Measurements from ENCODE around the gene SLC15A3.
A peak's percentile ranks its signal among the peaks of the same experiment; 100 is the strongest.
"Not testable (repeated sequence)": the region's sequence is repeated elsewhere in the genome, so short reads cannot be mapped to it uniquely, and the experiment has no call there.

Gene SLC15A3

DNA sequence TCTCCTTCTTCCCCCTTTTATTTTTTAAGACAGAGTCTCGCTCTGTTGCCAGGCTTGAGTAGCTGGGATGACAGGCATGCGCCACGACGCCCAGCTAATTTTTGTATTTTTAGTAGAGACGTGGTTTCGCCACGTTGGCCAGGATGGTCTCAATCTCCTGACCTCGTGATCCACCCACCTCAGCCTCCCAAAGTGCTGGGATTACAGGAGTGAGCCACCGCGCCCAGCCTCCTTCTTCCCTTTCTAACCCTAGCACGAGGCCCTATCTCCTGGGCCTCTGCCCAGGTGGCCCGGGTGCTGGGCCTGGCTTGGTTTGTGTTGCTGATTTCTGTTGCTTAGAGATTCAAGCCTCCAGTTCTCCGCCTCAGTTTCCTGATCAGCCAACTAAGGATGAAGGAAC is 22.3 kb upstream of the SLC15A3 start:
- DNase-seq = not testable (repeated sequence)

DNA sequence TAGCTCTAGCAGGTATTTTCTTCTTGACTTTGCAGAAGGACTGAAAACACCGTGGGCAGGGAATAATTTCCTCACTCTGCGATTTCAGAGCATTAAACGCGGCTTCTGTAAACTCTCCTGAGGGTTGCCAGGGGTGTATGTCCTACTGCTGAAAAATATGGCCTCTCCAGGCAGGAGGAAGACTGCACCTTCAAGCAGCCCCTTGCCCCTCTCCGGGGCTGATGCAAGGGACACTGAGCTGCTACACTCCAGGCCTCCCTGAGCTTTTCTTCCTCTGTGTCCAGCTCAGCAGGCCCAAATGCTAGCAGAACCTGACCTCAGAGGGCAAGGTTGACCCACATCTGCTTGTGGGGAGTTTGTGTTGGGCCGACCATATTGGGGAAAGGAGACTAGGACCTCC is 21.7 kb upstream of the SLC15A3 start:
- no peak for DNase-seq

DNA sequence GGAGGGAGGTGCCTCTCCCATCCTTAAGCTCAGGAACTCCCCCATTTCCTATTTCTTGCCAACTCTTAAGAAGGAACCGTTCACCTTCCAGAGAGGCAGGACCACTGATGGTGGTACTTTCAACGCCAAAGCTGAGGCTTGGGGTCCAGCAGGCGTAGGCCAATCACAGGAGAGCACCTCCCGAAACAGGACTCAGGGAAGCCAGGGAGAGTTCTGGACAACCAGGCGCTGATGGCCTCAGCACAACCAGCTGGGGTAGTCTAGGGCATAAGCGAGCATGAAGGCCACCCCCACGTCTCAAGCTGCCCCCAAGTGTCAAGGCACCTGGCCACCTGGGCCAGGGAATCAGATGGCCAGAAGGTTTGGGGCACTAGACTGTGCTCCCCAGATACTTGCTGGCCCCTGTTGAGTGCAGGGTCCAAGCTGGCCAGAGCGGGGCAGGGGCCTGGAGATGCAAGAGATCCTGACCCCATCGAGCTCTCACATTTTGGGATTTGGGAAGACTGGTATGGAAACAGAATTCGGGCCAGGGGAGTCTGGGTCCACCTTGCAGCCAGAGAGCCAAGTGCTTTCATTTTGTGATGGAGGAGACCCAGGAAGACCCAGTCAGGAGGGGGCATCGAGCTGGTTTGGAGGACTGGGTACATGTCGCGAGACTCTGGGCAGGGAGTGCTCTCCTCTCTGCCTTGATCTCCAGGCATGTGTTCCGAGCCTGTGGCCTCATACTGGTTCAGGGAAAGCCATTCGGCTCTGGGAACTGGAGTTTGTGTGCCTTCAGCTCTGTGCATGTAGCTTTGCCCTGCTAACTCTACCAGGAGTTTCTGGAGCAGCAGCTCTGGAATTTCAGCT is 20.4 kb upstream of the SLC15A3 start:
- DNase-seq = no peak

DNA sequence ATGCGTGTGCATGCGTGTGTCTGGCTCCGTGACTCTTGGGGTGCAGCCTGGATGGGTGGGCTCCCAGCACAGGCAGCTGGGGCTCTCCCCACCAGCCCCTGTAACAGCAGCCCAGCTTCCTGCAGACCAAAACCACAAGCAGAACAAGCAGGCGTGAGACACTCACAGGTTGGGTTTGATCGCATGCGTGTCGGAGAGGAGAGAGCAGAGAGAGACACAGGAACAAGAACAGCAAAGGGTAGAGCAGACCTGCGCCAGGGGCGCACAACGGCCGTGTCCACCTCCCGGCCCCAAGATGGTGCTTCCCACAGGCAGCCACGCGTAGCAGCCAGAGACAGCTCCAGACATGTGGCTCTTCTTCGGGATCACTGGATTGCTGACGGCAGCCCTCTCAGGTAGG is 19.5 kb upstream of the SLC15A3 start, which contains the start of gene CD6:
Gene CD6 (plus strand): TSS at position 161 of the 400 bp plus-strand sequence. CDS start 186 bp downstream, at position 347.
- DNase-seq = no peak

DNA sequence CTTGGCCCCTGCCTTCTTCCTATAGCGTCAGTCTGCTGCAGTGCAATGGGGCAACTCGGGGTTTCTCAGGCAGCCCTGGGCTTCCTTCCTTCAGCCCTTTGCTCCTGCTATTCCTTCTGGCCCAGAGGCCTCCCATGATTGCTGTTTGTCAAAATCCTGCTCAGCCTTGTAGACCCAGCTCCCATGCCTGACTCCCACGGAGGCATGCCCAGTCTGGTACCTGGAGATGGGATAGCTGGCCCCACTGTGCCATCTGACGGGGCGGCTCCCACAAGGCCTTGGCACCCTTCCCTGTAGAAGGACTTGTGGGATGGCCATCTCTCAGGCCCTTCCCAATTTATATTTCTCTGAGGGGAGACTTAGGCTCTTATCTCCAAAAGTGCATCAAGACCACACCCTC is 18.9 kb upstream of the SLC15A3 start:
- no peak for DNase-seq

DNA sequence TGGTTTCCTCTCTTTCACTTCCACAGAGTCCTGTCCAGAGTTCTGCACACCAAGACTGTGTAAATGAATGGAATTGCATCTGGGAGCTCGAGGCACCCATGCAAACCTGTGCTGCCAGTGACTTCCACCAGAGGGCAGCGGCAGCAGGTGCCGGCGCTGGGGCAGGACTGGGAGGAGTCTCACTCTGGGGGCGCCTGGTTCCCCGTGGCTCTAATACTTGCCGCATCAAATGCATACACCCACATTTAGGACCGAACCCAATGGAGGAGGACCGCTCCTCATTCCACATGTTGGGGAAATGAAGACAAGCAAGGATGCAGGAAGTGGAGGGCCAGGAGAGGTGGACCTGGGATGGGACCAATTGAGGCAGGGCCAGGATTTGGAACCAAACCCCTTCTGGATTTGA is 18.4 kb upstream of the SLC15A3 start:
- DNase-seq = peak; percentile 22

DNA sequence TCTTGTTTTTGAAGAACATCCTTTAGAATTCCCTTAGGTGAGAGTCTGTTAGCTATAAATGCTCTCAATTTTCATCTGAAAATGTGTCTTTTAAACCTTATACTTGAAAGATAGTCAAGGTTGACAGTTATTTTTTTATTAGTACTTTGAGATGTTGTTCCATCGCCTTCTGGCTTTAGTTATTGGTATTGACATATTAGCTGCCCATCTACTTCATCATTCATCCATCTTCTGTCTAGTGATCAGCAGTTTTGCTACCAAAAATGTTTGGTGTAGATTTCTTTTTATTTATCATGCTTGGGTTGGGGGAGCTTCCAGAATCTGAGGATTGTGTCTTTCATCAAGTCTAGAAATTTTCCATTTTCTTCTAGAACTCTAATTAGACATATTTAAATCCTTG is 16.2 kb upstream of the SLC15A3 start:
- DNase-seq = no peak

DNA sequence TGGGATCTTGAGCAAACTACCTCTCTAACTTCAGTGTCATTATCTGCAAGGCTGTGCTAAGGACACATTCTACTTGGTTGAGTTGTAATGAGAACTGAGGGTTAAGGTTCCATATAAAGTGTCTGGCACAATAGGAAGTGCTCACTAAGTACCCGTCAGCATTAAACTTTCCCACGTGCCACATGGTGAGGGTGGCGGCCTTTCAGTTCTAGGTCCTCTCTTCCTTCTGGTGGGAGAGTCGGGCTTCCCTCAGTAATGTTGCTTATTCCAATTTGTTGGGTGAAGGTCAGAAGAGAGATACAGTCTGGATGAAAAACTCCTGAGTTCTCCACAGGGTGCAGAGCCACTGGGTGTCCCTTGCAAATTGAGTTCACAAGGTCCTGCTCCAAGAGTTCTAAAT is 14.9 kb upstream of the SLC15A3 start:
- no peak for DNase-seq

DNA sequence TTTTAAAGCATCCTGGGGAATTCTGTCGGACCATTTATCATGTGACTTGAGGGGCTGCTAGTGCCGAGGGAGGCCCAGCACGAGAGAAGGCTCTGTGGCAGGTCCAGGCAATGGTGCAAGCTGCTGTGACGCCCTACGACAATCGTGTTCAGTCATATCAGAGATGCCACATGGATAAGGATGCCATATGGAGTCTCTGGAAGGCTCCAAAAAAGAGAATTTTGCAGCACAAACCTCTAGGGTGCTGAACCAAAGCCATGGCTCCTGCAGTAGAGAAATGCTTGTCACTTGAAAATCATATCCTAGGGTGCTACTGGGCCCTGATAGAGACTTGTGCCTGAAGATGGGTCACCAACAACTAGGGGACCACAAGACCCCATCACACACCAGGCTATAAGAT is 12.8 kb upstream of the SLC15A3 start:
- no peak for DNase-seq

DNA sequence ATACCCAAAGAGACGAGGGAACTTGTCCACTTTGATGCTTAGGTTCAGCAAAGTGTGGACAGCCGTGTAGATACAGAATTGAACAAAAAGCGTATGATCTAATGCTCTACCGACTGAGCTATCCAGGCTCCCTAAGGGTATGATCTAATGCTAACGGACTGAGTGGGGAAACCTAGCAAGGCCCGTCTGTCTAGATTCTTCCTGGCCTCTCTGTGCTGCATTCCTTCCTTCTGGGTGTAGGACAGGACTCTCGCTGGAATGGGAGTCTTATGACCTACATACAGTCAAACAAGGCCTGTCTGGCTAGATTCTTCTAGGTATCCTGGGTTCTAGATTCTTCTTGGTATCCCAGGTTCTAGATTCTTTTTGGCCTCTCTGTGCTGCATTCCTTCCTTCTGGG is 8.4 kb upstream of the SLC15A3 start:
- DNase-seq = no peak

DNA sequence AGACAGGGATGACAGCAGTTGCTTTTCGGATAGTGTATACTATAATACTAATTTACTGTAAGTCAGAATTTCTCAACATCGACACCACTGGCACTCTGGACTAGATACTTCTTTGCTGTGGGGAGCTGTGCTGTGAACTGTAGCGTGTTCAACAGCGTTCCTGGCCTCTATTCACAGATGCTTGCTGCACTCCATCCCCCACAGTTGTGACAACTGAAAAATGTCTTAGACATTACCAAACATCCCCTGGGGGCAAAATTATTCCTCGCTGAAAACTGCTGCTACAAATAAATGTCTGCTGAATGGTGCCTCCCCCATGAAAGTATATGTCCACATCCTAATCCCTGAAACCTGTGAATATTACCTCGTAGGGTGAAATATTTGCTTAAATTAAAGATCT is 7.5 kb upstream of the SLC15A3 start:
- no peak for DNase-seq

DNA sequence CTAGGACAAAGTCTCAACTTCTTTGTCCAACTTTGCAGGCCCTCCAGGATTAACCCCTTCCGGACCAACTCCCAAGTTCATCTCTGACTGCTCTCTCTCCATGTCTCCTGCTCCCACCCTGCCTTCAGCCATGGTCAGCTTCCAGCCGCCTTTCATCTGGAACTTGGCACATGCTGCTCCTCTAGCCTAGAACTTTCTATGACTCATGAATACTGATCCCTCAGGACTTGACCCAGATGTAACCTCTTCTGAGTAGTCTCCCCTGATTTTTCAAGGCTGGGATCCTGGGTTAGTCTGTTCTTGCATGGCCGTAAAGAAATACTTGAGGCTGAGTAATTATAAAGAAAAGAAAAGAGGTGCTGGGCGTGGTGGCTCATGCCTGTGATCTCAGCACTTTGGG is 5.2 kb upstream of the SLC15A3 start:
- no peak for DNase-seq

DNA sequence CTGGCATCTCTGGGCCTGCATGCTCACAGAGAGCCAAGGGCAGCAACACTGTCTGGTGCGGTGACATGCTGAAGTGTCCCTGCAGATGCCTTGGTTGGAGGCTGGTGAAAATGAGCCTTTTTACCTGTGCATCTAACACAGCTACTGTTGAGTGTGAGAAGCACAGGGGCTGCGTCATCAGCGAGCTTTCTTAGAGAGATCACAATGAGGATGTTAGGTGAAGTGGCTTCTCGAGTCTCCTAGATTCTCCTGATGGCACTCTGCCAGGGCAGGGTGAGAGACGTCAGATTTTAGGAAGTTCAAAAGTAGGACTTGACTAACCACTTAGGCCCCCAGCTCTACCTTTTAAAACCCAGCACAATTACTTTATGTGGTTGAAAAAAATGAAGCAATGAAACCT is 3.6 kb upstream of the SLC15A3 start:
- DNase-seq = no peak

DNA sequence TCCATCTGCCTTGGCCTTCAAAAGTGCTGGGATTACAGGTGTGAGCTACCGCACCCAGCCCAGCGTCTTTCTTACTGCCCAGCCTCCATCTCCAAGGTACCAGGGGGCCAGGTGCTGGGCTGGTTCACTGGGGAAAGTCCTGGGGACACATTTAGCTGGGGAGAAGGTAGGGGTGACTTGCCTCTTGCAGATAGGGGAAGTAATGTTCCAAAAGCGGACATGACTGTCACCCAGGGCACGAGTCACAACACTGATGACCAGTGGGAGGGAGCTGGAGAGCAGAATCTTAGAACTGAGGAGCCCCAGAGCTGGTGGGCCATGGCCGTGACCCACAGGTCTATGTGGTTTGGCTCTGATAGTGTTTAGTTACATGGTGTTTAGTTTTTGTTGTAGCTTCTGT is 2.4 kb upstream of the SLC15A3 start:
- DNase-seq = no peak

DNA sequence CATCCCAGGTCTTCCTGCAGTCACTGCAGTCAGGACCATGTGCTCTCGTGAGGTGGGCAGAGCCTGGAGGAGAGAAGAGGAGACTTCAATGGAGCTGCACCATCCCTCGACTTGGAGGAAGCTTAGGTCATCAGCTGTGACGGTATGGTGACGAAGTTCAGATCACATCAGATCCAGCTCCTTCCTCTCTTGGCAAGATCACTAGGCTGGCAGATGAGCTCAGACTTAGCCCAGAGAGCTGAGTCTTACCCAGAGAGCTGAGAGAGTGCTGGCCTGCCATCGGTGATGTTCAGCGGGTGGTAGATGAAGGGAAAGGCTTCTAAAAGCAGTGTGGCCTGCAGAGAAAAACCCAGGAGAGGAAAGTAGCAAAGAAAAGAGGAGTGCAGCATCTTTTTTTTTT is 1.8 kb upstream of the SLC15A3 start:
- no peak for DNase-seq

DNA sequence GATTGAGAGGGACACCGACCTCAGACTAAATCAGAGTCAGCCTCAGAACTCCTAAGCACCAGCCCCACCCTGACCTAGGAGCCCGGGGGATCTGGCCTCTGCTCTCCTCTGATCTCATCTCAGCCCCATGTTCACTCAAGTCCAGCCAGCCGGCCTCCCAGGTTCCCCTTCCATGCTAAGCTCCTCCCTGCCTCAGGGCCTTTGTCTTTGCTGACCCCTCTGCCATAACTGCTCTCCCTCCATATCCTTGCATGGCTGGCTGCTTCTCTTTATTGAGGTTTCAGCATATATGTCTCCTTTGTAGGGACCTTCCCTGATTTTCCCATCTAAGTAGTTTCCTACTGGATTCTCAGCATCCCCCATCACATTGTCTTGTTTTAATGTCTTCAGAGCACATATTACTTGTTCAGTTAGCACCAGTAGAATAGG is 780 bp upstream of the SLC15A3 start:
- DNase-seq = no peak

DNA sequence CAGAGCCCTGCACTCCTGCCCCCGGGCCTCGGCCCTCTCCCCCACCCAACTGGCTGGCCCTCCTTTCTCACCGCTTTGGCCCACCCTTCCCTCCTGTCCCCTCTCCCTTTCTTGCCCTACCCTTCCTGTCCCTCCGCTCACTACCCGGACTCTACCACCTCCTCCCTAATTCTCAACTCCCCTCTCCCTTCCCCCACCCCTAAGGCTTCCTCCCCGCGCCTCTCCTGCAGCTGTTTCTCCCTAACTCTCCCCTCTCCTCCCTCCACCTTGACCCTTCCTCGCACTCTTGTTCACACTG is 421 bp downstream of the SLC15A3 start:
- DNase-seq = no peak

DNA sequence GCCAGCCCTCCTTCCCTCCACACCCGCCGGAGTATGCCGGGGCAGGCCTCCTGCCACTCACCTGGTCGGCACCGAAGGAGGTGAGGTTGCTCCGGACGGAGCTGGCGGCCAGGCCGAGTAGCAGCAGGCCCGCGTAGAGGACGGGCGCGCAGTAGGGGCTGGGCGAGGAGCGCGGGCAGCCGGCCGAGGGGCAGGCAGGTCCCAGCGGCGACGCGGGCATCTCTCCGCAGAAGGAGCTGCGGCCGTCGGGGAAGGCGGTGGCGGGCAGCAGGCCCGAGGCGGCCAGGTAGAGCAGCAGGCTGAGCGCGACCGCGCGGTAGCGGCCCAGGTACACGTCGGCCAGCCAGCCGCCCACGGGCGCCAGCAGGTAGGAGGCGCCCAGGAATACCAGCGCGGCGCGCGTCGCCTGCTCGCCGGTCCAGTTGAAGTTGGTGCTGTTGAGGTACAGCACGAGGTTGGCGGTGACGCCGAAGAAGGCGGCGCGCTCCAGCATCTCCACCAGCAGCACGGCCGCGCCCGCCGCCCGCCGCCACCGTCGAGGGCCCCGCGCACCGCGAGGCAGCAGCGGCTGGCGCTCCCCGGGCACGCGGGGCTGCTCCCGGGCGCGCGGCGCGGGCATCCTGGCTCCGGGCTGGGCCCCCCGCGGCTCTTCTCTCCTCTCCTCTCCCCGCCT is 907 bp downstream of the SLC15A3 start:
- DNase-seq = no peak

DNA sequence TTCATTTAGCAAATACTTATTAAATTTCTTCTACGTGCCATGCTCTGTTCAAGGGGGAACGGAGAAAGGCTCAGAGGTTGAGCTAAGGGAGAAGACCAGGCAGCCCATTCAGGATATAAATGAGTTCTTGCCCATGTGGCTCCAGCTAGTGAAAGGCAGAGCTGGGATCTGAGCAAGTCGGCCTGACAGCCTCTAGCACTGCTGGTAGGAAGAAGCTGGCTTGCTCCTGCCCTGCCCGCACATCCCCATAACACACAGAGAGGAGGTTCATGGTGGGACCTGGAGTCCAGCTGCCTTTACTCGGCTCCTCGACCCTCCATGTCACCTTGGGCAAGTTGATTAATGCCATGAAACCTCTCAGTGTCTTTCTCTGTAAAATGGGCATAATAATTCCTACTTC is 2.0 kb downstream of the SLC15A3 start:
- DNase-seq = no peak

DNA sequence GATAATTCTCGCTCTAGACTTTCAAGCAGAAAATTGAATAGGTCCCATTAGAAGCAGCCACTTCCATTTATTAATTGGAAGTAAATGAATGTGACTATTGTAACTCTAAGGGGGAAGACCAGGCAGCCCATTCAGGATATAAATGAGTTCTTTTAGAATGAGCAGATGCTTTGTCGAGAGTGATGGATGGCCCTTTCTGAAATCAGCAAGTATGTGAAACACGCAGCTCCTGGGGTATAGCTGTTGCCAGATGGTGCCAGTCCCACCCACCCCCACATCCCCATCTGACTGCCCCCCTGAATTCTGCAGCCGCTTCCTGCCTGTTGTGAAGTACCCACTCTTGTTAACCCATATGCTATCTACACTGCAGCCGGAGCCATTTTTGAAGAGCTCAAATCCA is 3.7 kb downstream of the SLC15A3 start:
- DNase-seq = no peak

DNA sequence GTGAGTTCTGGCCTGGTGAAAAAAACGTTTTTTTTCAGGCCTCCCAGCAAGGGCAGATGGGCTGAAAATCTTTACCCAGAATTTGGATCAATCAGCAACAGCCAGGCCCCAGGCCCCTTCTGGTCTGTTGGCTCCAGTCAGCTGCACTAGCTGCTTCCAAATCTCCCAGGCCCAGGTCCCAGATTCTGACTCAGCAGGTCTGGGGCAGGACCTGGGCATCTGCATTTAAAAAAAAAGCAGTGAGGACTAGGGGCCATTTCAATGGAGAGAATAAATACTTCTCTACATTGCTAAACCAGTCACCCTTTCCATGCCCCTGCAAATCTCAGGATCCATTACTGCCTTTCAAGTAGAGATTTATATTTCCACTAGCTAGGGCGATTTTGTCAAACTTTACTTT is 4.3 kb downstream of the SLC15A3 start:
- no peak for DNase-seq

DNA sequence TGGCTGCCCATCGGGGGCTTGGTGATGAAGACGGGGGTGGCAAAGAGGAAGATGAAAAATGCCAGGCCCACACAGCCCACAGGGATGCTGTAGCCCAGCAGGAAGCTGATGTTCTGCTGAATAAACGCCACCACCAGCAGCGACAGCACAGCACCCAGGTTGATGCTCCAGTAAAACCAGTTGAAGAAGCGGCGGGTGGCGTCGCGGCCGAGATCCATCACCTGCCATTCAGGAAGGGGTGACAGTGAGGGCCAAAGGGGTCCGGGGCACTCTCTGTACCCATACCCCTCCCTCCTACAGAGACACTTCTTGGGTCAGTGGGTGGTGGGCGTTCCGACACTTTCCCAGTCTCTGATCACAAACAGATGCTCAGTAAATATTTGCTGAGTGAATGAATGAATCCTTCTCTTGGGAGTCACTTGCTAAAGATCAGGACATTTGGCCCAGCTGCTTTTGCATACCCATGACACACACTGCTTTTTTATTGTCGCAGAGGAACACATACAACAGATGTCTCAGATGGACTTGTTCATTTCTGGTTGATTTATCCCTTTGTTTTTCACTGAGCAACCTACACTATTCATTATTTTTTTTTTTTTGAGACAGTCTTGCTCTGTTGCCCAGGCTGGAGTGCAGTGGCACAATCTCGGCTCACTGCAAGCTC is 5.2 kb downstream of the SLC15A3 start:
- no peak for DNase-seq

DNA sequence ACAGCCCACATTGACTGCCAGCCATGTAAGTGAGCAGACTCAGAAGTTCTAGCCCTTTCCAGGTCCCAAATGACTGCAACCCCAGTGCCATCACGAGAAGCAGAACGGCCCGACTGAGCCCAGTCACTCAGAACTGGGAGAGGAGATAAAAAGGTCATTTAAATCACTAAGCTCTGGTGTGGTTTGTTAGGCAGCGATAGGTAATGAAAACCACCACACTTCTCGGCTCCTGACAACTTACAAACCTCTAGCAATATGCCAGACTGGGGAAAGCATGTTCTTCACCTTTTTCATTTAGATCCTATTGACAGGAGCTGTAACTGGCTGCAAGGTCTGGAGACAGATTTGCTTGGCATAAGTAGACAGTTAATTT is 6.7 kb downstream of the SLC15A3 start:
- DNase-seq = no peak
